OCI-LY3 (cell line): Measurements from ENCODE around the gene PSMB3.

Source experiments
- EZH2phosphoT487 ChIP-seq: fragments of 200-600 bp; shearing (Covaris generic); IDR thresholded peaks from 2 replicates; pipeline ENCODE4 v1.6.1; 2018; ENCODE audit warnings: antibody characterized with exemption, mixed run types, low read depth
- TF ChIP-seq, protein P1 (sequence below): fragments of 200-600, 300-600 bp; sonication (generic); IDR thresholded peaks from 2 replicates; pipeline ENCODE4 v1.5.1; 2014; ENCODE audit warnings: antibody characterized with exemption, low read length, low read depth

- TF ChIP-seq, protein P1, sequence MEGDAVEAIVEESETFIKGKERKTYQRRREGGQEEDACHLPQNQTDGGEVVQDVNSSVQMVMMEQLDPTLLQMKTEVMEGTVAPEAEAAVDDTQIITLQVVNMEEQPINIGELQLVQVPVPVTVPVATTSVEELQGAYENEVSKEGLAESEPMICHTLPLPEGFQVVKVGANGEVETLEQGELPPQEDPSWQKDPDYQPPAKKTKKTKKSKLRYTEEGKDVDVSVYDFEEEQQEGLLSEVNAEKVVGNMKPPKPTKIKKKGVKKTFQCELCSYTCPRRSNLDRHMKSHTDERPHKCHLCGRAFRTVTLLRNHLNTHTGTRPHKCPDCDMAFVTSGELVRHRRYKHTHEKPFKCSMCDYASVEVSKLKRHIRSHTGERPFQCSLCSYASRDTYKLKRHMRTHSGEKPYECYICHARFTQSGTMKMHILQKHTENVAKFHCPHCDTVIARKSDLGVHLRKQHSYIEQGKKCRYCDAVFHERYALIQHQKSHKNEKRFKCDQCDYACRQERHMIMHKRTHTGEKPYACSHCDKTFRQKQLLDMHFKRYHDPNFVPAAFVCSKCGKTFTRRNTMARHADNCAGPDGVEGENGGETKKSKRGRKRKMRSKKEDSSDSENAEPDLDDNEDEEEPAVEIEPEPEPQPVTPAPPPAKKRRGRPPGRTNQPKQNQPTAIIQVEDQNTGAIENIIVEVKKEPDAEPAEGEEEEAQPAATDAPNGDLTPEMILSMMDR, result no peak
- TF ChIP-seq EZH2phosphoT487, result no peak
Observed at GRCh38 chr17:38703742-38704605, 48.6 kb upstream of the PSMB3 start.
